Right lobe of liver (tissue), 6 donors: ENCODE results near the gene BTBD16. TPM values are rescaled to one million over a fixed set of nuclear protein-coding genes. Genes with fewer than 3 reads are reported as not detected.

Source experiments
- ATAC-seq, 4 donors: fragments of 200-7000 bp; cut with Tn5 transposase; one replicate each; pipeline ENCODE4 v1.9.1; 2020; ENCODE audit warnings: mild to moderate bottlenecking in 4 of 4, moderate library complexity in 4 of 4
- DNase-seq, 3 donors: peaks; one replicate each; pipeline ENCODE4 v3.0.0-alpha.2; 2020
- H3K27ac ChIP-seq, 3 donors: fragments of 200-600 bp; one replicate each; pipeline ENCODE4 v1.8.0; 2022
- H3K27me3 ChIP-seq, 2 donors: fragments of 200-600 bp; one replicate each; pipeline ENCODE4 v1.8.0; 2022
- H3K36me3 ChIP-seq, 4 donors: fragments of 200-600 bp; sonication (generic) in 1 of 4; one replicate each; pipeline versions ENCODE4 v1.5.1 to v1.8.0; 2017 to 2022; ENCODE audit warnings: control low read depth in 1 of 4
- H3K4me1 ChIP-seq, 4 donors: fragments of 200-600 bp; sonication (generic) in 1 of 4; one replicate each; pipeline versions ENCODE4 v1.5.1 to v1.8.0; 2017 to 2022; ENCODE audit warnings: control low read depth in 1 of 4
- H3K4me3 ChIP-seq, 3 donors: fragments of 200-600 bp; one replicate each; pipeline ENCODE4 v1.8.0; 2022
- H3K9me3 ChIP-seq, 4 donors: fragments of 200-600 bp; sonication (generic) in 1 of 4; one replicate each; pipeline versions ENCODE4 v1.5.1 to v1.8.0; 2017 to 2022; ENCODE audit warnings: control low read depth in 1 of 4
- CTCF ChIP-seq, 4 donors: fragments of 200-600 bp in 3 of 4; fragments of 450-650 bp in 1 of 4; IDR thresholded peaks; one replicate each; pipeline versions ENCODE4 v1.5.1 to v1.8.0; 2016 to 2022; ENCODE audit warnings: antibody characterized with exemption in 4 of 4, mild to moderate bottlenecking in 2 of 4
- POLR2A ChIP-seq: fragments of 450-650 bp; IDR thresholded peaks from one replicate; pipeline ENCODE4 v1.6.1; 2017; ENCODE audit warnings: antibody characterized with exemption, mild to moderate bottlenecking
- WGBS: methylation state at CpG from one replicate; pipeline ENCODE4 v1.1.6; 2018; ENCODE audit warnings: low coverage, low lambda C conversion rate; ENCODE audit not compliant: insufficient coverage; ENCODE audit errors: missing lambda C conversion rate; 5-methylcytosine and 5-hydroxymethylcytosine counted together
- intact Hi-C, 2 donors: fragments of 100-400 bp; cut with DNase I; formaldehyde crosslinking; loops; one replicate each; pipeline versions ENCODE4 v1.11.2 to v1.14.1; 2022
- total RNA-seq, 6 experiments: library from RNA; depleted of rRNA in 2 of 6; stranded (reverse); fragments of >200 nt in 2 of 6; fragmentation: NEBNext Ultra II Directional in 3 of 6; extraction: Animal tissue kit (Norgen Biotek cat#: 25700) in 3 of 6; gene quantifications; one replicate each; pipeline versions ENCODE4 v1.1.0 to v1.2.4, GENCODE V29; 2016 to 2023
- donor health status: DM: no; HTN: yes; CAD: no.
- donor health status: DM: no; HTN: no; CAD: no.
- donor health status: DM: no; HTN: no; CAD: no.
- donor health status: DM: no; HTN: yes; CAD: no.
- donor health status: DM: no; HTN: yes; CAD: no.

The BTBD16 gene
- total RNA-seq, 6 experiments from 2014 or later = 0.98 to 3.0 (median 2.0) TPM

GRCh38 chr10:122281018-122281626 lies 10.0 kb downstream of the BTBD16 start:
- Histone ChIP-seq H3K36me3 (no peaks in the 10 kb centered on the region), H3K4me1 (no peaks in the 10 kb centered on the region), H3K4me3 (no peak overlapping the region), H3K27ac (no peak overlapping the region), H3K27me3 (no peaks in the 10 kb centered on the region), H3K9me3 (no peaks in the 10 kb centered on the region)
- TF ChIP-seq POLR2A (no peak), CTCF (IDR thresholded peaks at IDR 0.05) (no peak)
- no peak for ATAC-seq
- intact Hi-C loops = no loop called here
- WGBS = 79% methylated on average over 7 of the region's 7 CpGs
- no peak for DNase-seq

GRCh38 chr10:122281751-122282150 lies 10.7 kb downstream of the BTBD16 start:
- Histone ChIP-seq H3K36me3 (no peaks in the 10 kb centered on the region), H3K27me3 (no peaks in the 10 kb centered on the region), H3K27ac (no peak overlapping the region), H3K4me3 (no peak overlapping the region), H3K4me1 (no peaks in the 10 kb centered on the region), H3K9me3 (no peaks in the 10 kb centered on the region)
- ATAC-seq (no peak), DNase-seq (no peak)
- intact Hi-C loops = no loop called here
- WGBS = 72% methylated on average over 5 of the region's 8 CpGs
- TF ChIP-seq POLR2A = no peak
- TF ChIP-seq CTCF (IDR thresholded peaks at IDR 0.05) = no peak

- WGBS = 40% methylated on average over 1 of the region's 9 CpGs
- no peak overlapping the region for H3K4me3 ChIP-seq
- no peaks in the 10 kb centered on the region for H3K27me3 ChIP-seq
- no peaks in the 10 kb centered on the region for H3K9me3 ChIP-seq
- no peak for DNase-seq
- no peak overlapping the region for H3K27ac ChIP-seq
- TF ChIP-seq CTCF (IDR thresholded peaks at IDR 0.05) = no peak
- no peak for TF ChIP-seq POLR2A
- peak in 1 of 4 donors; percentile 19 for ATAC-seq
- intact Hi-C loops = no loop called here
- H3K4me1 ChIP-seq = no peaks in the 10 kb centered on the region
- no peaks in the 10 kb centered on the region for H3K36me3 ChIP-seq
These were observed 11.2 kb downstream of the BTBD16 start for GRCh38 chr10:122282253-122282671.

- no peak for DNase-seq
These were observed 11.8 kb downstream of the BTBD16 start for GRCh38 chr10:122282909-122283308.

More at GRCh38 chr10:122282909-122283308, 11.8 kb downstream of the BTBD16 start:
- no peak for TF ChIP-seq CTCF (IDR thresholded peaks at IDR 0.05)
- TF ChIP-seq POLR2A = no peak
- no peak overlapping the region for H3K4me3 ChIP-seq
- no peaks in the 10 kb centered on the region for H3K36me3 ChIP-seq
- no peaks in the 10 kb centered on the region for H3K9me3 ChIP-seq
- H3K27ac ChIP-seq = no peak overlapping the region
- intact Hi-C loops = no loop called here
- H3K4me1 ChIP-seq = no peaks in the 10 kb centered on the region
- 59% methylated on average over 7 of the region's 7 CpGs for WGBS
- no peaks in the 10 kb centered on the region for H3K27me3 ChIP-seq
- no peak for ATAC-seq
